Heart left ventricle (tissue), 16 donors: Measurements from ENCODE around the gene COMTD1. TPM values are rescaled to one million over a fixed set of nuclear protein-coding genes. Genes with fewer than 3 reads are reported as not detected.

ENCODE experiments used
- ATAC-seq, 4 donors: fragments of 200-7000 bp; cut with Tn5 transposase; one replicate each; pipeline ENCODE4 v1.9.1; 2020 to 2022; ENCODE audit warnings: moderate library complexity in 4 of 4, mild to moderate bottlenecking in 3 of 4, moderate number of reproducible peaks in 1 of 4
- DNase-seq, 5 donors: peaks; one replicate each; pipeline ENCODE4 v3.0.0-alpha.2; 2020
- H3K27ac ChIP-seq, 12 donors: fragments of 200-600 bp; sonication (generic) in 4 of 12; one replicate each; pipeline versions ENCODE4 v1.5.0 to v1.8.0; 2016 to 2022; ENCODE audit warnings: mild to moderate bottlenecking in 2 of 12
- H3K27me3 ChIP-seq, 9 donors: fragments of 200-600 bp; sonication (generic) in 2 of 9; one replicate each; pipeline versions ENCODE4 v1.5.1 to v1.8.0; 2016 to 2022; ENCODE audit warnings: mild to moderate bottlenecking in 3 of 9
- H3K36me3 ChIP-seq, 9 donors: fragments of 200-600 bp; sonication (generic) in 2 of 9; one replicate each; pipeline versions ENCODE4 v1.5.0 to v1.8.0; 2018 to 2022; ENCODE audit warnings: mild to moderate bottlenecking in 2 of 9
- H3K4me1 ChIP-seq, 12 donors: fragments of 200-600 bp; sonication (generic) in 4 of 12; one replicate each; pipeline versions ENCODE4 v1.5.0 to v1.8.0; 2016 to 2022; ENCODE audit warnings: mild to moderate bottlenecking in 3 of 12
- H3K4me3 ChIP-seq, 12 donors: fragments of 200-600 bp; sonication (generic) in 4 of 12; one replicate each; pipeline versions ENCODE4 v1.5.0 to v1.8.0; 2017 to 2022; ENCODE audit warnings: mild to moderate bottlenecking in 9 of 12, moderate library complexity in 4 of 12
- H3K9me3 ChIP-seq, 12 donors: fragments of 200-600 bp; sonication (generic) in 4 of 12; one replicate each; pipeline versions ENCODE4 v1.5.0 to v1.8.0; 2016 to 2022; ENCODE audit warnings: mild to moderate bottlenecking in 1 of 12
- CTCF ChIP-seq, 12 donors: fragments of 200-600 bp; sonication (generic) in 4 of 12; IDR thresholded peaks; one replicate each; pipeline versions ENCODE4 v1.5.0 to v1.8.0; 2018 to 2022; ENCODE audit warnings: antibody characterized with exemption in 12 of 12, mild to moderate bottlenecking in 5 of 12
- POLR2A ChIP-seq, 2 donors: fragments of 450-650 bp; IDR thresholded peaks; one replicate each; pipeline ENCODE4 v1.6.1; 2017; ENCODE audit warnings: antibody characterized with exemption in 2 of 2, mild to moderate bottlenecking in 2 of 2, moderate library complexity in 2 of 2
- WGBS, 4 donors: extraction: QIAGEN DNeasy Blood & Tissue Kit in 2 of 4; methylation state at CpG; one replicate each; pipeline versions ENCODE4 v1.1.5 to v1.1.7; 2013 to 2018; 5-methylcytosine and 5-hydroxymethylcytosine counted together
- intact Hi-C, 10 donors: fragments of 100-400 bp; cut with DNase I; formaldehyde crosslinking; loops; one replicate each; pipeline versions ENCODE4 v1.11.1 to v1.14.2; 2022
- polyA plus RNA-seq, 2 donors: library from polyadenylated mRNA; stranded (reverse); fragments of 200-250 nt; gene quantifications; one replicate each; pipeline ENCODE4 v1.2.3, GENCODE V29; 2013
- total RNA-seq, 9 donors: library from RNA; depleted of rRNA in 2 of 9; stranded (reverse); fragments of >200 nt in 2 of 9; fragmentation: NEBNext Ultra II Directional in 3 of 9; extraction: Animal tissue kit (Norgen Biotek cat#: 25700) in 3 of 9; gene quantifications; one replicate each; pipeline versions ENCODE4 v1.1.0 to v1.2.4, GENCODE V29; 2016 to 2023
- donor health status: ischemic (EF 13 %, LVEDD 7.1; RV severe dilation, severe dysfunction).
- donor health status: healthy with polysubstance abuse.
- donor health status: DM: no; HTN: yes; CAD: no.
- donor health status: DM: no; HTN: no; CAD: no.
- donor health status: ischemic (EF 25% LVEDD 6.9; RV normal size, moderate dysfunction).
- donor health status: ischemic (EF 25% LVEDD 5.7; RV mildly dilated, moderate dysfunction).
- donor health status: healthy.
- donor health status: DM: yes; HTN: yes; CAD: no.
- donor health status: ischemic (EF 35%, LVEDD 5.7; RV mildly dilated, moderate dysfunction).
- donor health status: nonischemic (EF 11% LVEDD 7.7; RV severe dilation, severe dysfunction).
- donor health status: DM: yes; HTN: yes; CAD: no.
- donor health status: PGD.
- donor health status: ischemic (EF 29% LVEDD 5.4; RV normal size, mild dysfunction).
- donor health status: nonischemic (EF 23%, LVEDD 6.1; RV moderate dilation, normal function).

COMTD1 gene
- total and polyA plus RNA-seq, 11 donors, result 20.8 to 124 (median 38.7) TPM

GRCh38 chr10:75231672-75232581, 3.8 kb downstream of the COMTD1 start:
- Histone ChIP-seq H3K27ac (peak overlapping the region in 1 of 12 donors; percentile 0), H3K4me1 (peaks cover 4 to 64% (median 41%) of the 10 kb centered on the region in 12 donors), H3K36me3 (peaks cover 0 to 65% (median 55%) of the 10 kb centered on the region in 9 donors)

GRCh38 chr10:75230600-75231038, 5.1 kb downstream of the COMTD1 start:
- Histone ChIP-seq H3K27ac (peak overlapping the region in 2 of 12 donors; percentile 10 to 84), H3K4me1 (peaks cover 16 to 70% (median 52%) of the 10 kb centered on the region in 12 donors), H3K36me3 (peaks cover 0 to 78% (median 64%) of the 10 kb centered on the region in 9 donors), H3K4me3 (no peak overlapping the region), H3K9me3 (no peaks in the 10 kb centered on the region), H3K27me3 (no peaks in the 10 kb centered on the region)
- intact Hi-C loops, result loop anchor here in 9 of 10 donors (1.0 to 10.0 kb wide), 11 partner anchors 20 to 1076 kb away; partner anchors contain the start of genes SAMD8 (in 5 of the 9), ADK (in 2 of the 9), AP3M1 (in 2 of the 9) and KAT6B (in 2 of the 9)
- 24 to 27% (median 26%) methylated on average over 5 of the region's 5 CpGs for WGBS, 4 donors
- TF ChIP-seq POLR2A (IDR thresholded peaks at IDR 0.05) (no peak), CTCF (IDR thresholded peaks at IDR 0.05) (peak; percentile 84 to 94 (median 88))
- DNase-seq (peak; percentile 87 to 94 (median 91)), ATAC-seq (peak in 1 of 4 donors; percentile 46)

More at GRCh38 chr10:75231672-75232581, 3.8 kb downstream of the COMTD1 start:
- DNase-seq (no peak), ATAC-seq (no peak)
- H3K4me3 ChIP-seq, result no peak overlapping the region
- intact Hi-C loops, result loop anchor here in 9 of 10 donors (2.0 to 10.0 kb wide), 11 partner anchors 21 to 1077 kb away; partner anchors contain the start of genes SAMD8 (in 5 of the 9), ADK (in 2 of the 9), AP3M1 (in 2 of the 9) and KAT6B (in 2 of the 9)
- TF ChIP-seq POLR2A (IDR thresholded peaks at IDR 0.05) (no peak), CTCF (IDR thresholded peaks at IDR 0.05) (no peak)
- WGBS, 4 donors, result 68 to 82% (median 79%) methylated on average over 4 of the region's 4 CpGs
- H3K9me3 ChIP-seq, result no peaks in the 10 kb centered on the region
- H3K27me3 ChIP-seq, result no peaks in the 10 kb centered on the region

- no peak for DNase-seq
- Histone ChIP-seq H3K27me3 (no peaks in the 10 kb centered on the region), H3K27ac (peak overlapping the region in 3 of 12 donors; percentile 21 to 84 (median 47)), H3K9me3 (no peaks in the 10 kb centered on the region), H3K4me1 (peaks cover 20 to 71% (median 53%) of the 10 kb centered on the region in 12 donors), H3K4me3 (no peak overlapping the region), H3K36me3 (peaks cover 0 to 85% (median 65%) of the 10 kb centered on the region in 9 donors)
- no peak for ATAC-seq
- WGBS, 4 donors, result 83 to 92% (median 88%) methylated on average over 3 of the region's 3 CpGs
- intact Hi-C loops, result loop anchor here in 9 of 10 donors (1.0 to 10.0 kb wide), 12 partner anchors 19 to 1075 kb away; partner anchors contain the start of genes SAMD8 (in 5 of the 9), ADK (in 2 of the 9), AP3M1 (in 2 of the 9) and KAT6B (in 2 of the 9)
- TF ChIP-seq POLR2A (IDR thresholded peaks at IDR 0.05) (no peak), CTCF (IDR thresholded peaks at IDR 0.05) (no peak)
Observed at GRCh38 chr10:75229971-75230370, 5.8 kb downstream of the COMTD1 start.
